AG10803 (cell line): ENCODE measurements around the gene OR2W3.

Experiments
- DNase-seq: peaks from one replicate; pipeline ENCODE4 v3.0.0; 2010; ENCODE audit warnings: low read depth
- H3K4me3 ChIP-seq: 2 replicates; pipeline ENCODE4 v1.5.1; 2011; ENCODE audit warnings: mild to moderate bottlenecking, low read length, control low read depth
- TF ChIP-seq, protein P1 (sequence below): conservative IDR thresholded peaks from 2 replicates; pipeline ENCODE4 v1.5.1; 2011; ENCODE audit warnings: mild to moderate bottlenecking, low read length, control low read depth, inconsistent platforms

OR2W3 gene

GRCh38 chr1:247895163-247895637, at the start of gene OR2W3:
Gene OR2W3 (plus strand): TSS chr1:247895587. CDS start chr1:247895587, 0 bp downstream.
- TF ChIP-seq, protein P1, sequence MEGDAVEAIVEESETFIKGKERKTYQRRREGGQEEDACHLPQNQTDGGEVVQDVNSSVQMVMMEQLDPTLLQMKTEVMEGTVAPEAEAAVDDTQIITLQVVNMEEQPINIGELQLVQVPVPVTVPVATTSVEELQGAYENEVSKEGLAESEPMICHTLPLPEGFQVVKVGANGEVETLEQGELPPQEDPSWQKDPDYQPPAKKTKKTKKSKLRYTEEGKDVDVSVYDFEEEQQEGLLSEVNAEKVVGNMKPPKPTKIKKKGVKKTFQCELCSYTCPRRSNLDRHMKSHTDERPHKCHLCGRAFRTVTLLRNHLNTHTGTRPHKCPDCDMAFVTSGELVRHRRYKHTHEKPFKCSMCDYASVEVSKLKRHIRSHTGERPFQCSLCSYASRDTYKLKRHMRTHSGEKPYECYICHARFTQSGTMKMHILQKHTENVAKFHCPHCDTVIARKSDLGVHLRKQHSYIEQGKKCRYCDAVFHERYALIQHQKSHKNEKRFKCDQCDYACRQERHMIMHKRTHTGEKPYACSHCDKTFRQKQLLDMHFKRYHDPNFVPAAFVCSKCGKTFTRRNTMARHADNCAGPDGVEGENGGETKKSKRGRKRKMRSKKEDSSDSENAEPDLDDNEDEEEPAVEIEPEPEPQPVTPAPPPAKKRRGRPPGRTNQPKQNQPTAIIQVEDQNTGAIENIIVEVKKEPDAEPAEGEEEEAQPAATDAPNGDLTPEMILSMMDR = no peak
- DNase-seq = no peak
- H3K4me3 ChIP-seq = no peak within 1 kb of the TSS

GRCh38 chr1:247845693-247846017, 49.7 kb upstream of the OR2W3 start:
- no peak overlapping the region for H3K4me3 ChIP-seq
- TF ChIP-seq, protein P1 = no peak
- DNase-seq = no peak

- no peak overlapping the region for H3K4me3 ChIP-seq
- TF ChIP-seq, protein P1 = no peak
- no peak for DNase-seq
Measured at GRCh38 chr1:247848346-247848745, 47.0 kb upstream of the OR2W3 start.

DNA sequence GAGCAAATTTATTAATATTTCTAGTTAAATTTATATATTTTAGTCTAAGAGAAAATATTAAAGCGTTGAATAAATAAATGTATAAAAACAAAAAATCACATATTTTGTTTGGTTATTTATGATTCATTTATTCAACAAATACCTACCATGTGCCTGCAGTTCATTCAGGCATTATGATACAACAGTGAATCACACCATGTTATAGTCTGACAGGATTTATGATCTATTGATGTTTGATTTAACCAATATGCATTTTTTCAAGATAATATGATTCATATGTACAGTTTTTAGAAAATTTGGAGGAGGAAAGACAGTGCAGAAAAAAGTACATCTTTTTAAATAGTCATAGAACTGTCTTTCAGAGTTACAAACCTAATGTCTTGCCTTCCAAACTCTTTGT, 45.8 kb upstream of the OR2W3 start:
- H3K4me3 ChIP-seq = no peak overlapping the region
- TF ChIP-seq, protein P1 = no peak
- no peak for DNase-seq

- TF ChIP-seq, protein P1 = no peak
- no peak for DNase-seq
- no peak overlapping the region for H3K4me3 ChIP-seq
Measured at GRCh38 chr1:247854899-247855545, 40.4 kb upstream of the OR2W3 start.

DNA sequence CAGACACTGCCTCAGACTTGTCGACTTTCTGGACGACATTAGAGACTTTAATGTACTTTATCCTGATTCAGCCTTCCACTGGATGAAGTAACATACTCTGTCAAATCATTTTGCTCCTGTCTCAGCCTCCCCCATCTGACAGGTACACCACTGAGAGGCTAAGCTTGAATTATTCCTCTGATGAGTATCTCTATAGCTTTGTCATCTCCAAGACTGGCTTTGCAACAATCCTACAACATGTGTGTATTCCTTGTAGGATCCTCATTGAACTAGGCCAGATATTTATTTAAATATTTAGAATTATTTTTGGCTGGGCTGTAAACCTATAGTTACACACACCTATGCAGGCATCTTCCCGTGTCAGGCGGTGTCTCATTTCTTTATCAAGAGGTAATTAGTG, 39.5 kb upstream of the OR2W3 start:
- no peak overlapping the region for H3K4me3 ChIP-seq
- TF ChIP-seq, protein P1 = no peak
- no peak for DNase-seq

GRCh38 chr1:247857069-247857984, 38.1 kb upstream of the OR2W3 start, which contains the start of gene TRIM58:
Gene TRIM58 (plus strand): TSS chr1:247857187. CDS start chr1:247857247, 60 bp downstream.
- TF ChIP-seq, protein P1 = no peak
- H3K4me3 ChIP-seq = no peak within 1 kb of the TSS
- no peak for DNase-seq
